Spleen (tissue), 7 donors: ENCODE measurements around the gene ANKRD44.

ENCODE experiments used
- CTCF ChIP-seq, 11 experiments: fragments of 200-600 bp in 7 of 11; fragments of 450-650 bp in 4 of 11; sonication (generic) in 4 of 11; IDR thresholded peaks in 8 of 11; conservative IDR thresholded peaks in 3 of 11; 1 replicate in 7 of 11; 2 replicates in 4 of 11; pipeline versions ENCODE4 v1.4.0 to v1.8.0; 2016 to 2021; ENCODE audit warnings: antibody characterized with exemption in 11 of 11, inconsistent platforms in 4 of 11, mild to moderate bottlenecking in 1 of 11
- POLR2A ChIP-seq, 3 donors: fragments of 450-650 bp; IDR thresholded peaks; one replicate each; pipeline ENCODE4 v1.5.1; 2017; ENCODE audit warnings: antibody characterized with exemption in 3 of 3, mild to moderate bottlenecking in 1 of 3
- POLR2AphosphoS5 ChIP-seq, 3 donors: sonication (generic); formaldehyde crosslinking; IDR thresholded peaks; one replicate each; pipeline ENCODE4 v1.5.1; 2017; ENCODE audit warnings: antibody characterized with exemption in 3 of 3
- donor health status: DM: no; HTN: no; CAD: no; lungs with moderate emphysema.
- donor health status: DM: no; HTN: no; CAD: no.
- donor health status: DM: no; HTN: no; CAD: no.

- TF ChIP-seq CTCF (IDR thresholded peaks at IDR 0.05 in 8 of 11, conservative IDR thresholded peaks at IDR 0.05 in 3 of 11) (no peak), POLR2A (IDR thresholded peaks at IDR 0.05) (no peak), POLR2AphosphoS5 (IDR thresholded peaks at IDR 0.05) (no peak)
These were observed 302.6 kb downstream of the ANKRD44 start for GRCh38 chr2:197007716-197008628.
